Activated CD4-positive, CD25-positive, alpha-beta regulatory T cell treated with anti-CD3 and anti-CD28 coated beads, Interleukin-2, amount 50 U/mL, for 24 hours (primary cell): ENCODE data around the gene ASCL1.

Source experiments
- ATAC-seq, 2 donors: fragments of 150-1000 bp; cut with Tn5 transposase; one replicate each; pipeline ENCODE4 v1.10.0; 2021; ENCODE audit warnings: mild to moderate bottlenecking in 1 of 2, moderate library complexity in 1 of 2

Gene ASCL1

DNA sequence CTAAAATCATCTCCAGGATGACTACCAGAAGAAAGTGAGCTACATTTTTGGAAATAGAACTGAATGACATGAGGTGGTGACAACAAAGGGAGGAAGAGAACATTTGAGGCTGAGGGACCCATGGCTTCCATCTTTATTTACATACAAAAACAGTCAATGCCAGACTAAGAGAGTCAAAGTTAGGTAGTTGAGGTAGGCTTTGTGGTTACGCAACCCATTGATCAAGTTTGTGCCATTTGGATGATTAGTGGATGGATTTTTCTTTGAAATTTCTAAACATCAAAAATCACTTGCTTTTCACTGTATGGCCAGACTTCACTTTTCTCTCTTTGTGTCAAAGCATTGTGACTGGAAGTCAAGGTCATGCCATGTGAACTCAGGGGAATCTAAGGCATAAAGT, 22.9 kb downstream of the ASCL1 start:
- ATAC-seq = no peak

DNA sequence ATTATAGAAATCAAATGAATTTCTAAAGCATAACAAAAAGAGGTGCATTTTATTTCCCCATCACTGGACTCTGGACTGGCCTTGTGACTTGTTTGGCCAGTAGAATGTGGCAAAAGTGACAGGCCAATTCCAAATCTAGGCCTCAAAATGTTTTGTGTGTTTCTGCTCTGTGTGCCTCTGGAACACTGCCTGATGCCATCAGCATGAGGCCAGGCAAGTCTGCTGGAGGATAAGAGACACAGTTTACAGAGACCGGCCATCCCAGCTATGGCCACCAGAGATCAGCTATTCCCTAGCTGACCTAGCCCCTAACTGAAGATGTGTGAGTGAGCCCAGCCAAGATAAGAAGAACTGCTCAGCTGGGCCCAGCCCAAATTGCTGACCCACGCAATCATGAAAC, 32.9 kb downstream of the ASCL1 start:
- no peak for ATAC-seq

DNA sequence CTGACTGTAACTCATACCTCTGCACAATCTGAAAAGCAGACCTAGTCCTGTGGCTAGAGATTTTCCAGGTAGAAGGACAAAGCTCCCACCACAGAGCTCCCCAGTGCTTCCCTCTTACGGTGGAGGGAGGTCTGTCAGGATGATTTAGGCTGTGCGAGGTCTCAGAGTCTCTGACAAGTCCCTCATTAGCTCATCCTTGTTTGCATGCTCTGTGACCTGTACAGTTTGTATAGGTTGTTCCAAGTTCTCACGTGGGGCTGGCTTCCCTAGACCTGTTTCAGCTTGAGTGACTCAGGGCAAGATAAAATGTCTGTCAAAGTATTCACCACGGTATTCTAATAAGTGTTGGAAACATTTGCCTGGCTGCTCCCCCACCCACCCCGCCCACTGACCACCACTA, 34.8 kb downstream of the ASCL1 start:
- no peak for ATAC-seq

DNA sequence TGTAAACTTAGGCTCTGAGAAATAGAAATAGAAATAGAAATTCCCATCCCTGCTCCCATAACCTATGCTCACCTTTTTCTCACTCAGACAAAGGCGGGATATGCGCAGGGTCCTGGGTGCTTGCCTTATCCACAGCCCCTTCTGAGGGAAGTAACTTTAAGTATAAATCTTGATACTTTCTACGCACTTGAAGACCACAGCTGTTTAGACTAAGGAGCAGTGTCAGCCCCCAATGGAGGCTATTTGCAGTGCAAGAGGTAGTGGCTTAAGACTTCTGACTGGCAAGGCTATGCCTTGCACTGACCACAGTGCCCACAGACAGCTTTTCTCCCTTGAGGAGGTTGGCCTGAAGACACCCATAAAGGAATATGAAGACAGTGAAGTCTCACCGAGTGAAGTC, 35.2 kb downstream of the ASCL1 start:
- ATAC-seq = no peak

DNA sequence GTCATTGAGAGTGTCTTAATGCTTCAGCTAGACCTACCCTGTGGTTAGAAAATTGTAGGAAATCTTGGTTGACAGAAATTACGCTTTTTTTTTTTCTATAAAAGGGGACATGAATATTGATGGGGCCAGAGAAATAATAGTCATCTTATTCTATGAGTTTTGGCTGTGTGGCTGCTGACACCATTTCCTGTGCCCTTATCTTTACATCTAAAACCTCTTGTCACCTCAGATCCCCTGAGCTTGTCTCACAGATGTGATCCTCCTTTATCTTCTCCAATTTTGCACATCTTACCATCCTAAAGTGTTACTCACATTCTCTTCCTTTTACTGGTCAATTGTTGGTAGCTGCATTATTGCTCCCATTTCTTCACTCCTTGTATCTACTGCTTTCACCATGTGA, 36.1 kb downstream of the ASCL1 start:
- ATAC-seq = no peak

DNA sequence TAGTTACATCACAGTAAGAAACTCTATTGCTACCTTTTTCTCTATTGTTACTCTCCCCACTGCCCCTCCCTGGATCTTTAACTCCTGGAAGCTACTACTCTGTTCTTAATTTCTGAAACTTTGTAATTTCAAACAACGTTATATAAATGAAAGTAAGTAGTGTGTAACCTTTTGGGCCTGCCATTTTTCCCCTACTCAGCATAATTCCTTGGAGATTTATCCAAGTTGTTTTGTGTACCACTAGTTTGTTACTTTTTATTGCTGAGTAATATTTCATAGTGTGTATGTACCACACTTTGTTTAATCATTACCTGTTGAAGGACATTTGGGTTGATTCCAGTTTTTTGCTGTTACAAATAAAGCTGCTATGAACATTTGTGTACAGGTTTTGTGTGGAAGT, 37.9 kb downstream of the ASCL1 start:
- ATAC-seq = no peak
